Measurements from ENCODE around the gene CBX1.

The CBX1 gene

GRCh38 chr17:48060249-48060648 lies 41.0 kb downstream of the CBX1 start:
- no peak overlapping the region for H3K27ac ChIP-seq (ENCODE audit: poor library complexity, severe bottlenecking)
- H3K4me1 ChIP-seq (ENCODE audit: insufficient read depth, poor library complexity, severe bottlenecking): peaks cover 9% of the 10 kb centered on the region
- no peaks in the 10 kb centered on the region for H3K9me3 ChIP-seq (ENCODE audit: severe bottlenecking)
- no peak overlapping the region for H3K4me3 ChIP-seq (ENCODE audit: severe bottlenecking)
- TF ChIP-seq, protein P1, sequence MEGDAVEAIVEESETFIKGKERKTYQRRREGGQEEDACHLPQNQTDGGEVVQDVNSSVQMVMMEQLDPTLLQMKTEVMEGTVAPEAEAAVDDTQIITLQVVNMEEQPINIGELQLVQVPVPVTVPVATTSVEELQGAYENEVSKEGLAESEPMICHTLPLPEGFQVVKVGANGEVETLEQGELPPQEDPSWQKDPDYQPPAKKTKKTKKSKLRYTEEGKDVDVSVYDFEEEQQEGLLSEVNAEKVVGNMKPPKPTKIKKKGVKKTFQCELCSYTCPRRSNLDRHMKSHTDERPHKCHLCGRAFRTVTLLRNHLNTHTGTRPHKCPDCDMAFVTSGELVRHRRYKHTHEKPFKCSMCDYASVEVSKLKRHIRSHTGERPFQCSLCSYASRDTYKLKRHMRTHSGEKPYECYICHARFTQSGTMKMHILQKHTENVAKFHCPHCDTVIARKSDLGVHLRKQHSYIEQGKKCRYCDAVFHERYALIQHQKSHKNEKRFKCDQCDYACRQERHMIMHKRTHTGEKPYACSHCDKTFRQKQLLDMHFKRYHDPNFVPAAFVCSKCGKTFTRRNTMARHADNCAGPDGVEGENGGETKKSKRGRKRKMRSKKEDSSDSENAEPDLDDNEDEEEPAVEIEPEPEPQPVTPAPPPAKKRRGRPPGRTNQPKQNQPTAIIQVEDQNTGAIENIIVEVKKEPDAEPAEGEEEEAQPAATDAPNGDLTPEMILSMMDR (IDR thresholded peaks at IDR 0.05; ENCODE audit: poor library complexity, severe bottlenecking): no peak
- no peak for ATAC-seq (ENCODE audit: low read depth)
- peaks cover 91% of the 10 kb centered on the region for H3K36me3 ChIP-seq (ENCODE audit: low read depth)
- H3K27me3 ChIP-seq (ENCODE audit: insufficient read depth, poor library complexity, severe bottlenecking): no peaks in the 10 kb centered on the region
- no peak for DNase-seq (ENCODE audit: low spot score)

- no peak for ATAC-seq (ENCODE audit: low read depth)
- Histone ChIP-seq H3K36me3 (ENCODE audit: low read depth) (peaks cover 92% of the 10 kb centered on the region), H3K4me3 (ENCODE audit: severe bottlenecking) (no peak overlapping the region), H3K27ac (ENCODE audit: poor library complexity, severe bottlenecking) (no peak overlapping the region), H3K27me3 (ENCODE audit: insufficient read depth, poor library complexity, severe bottlenecking) (no peaks in the 10 kb centered on the region), H3K9me3 (ENCODE audit: severe bottlenecking) (no peaks in the 10 kb centered on the region), H3K4me1 (ENCODE audit: insufficient read depth, poor library complexity, severe bottlenecking) (peaks cover 16% of the 10 kb centered on the region)
- DNase-seq (ENCODE audit: low spot score): no peak
- TF ChIP-seq, protein P1 (IDR thresholded peaks at IDR 0.05; ENCODE audit: poor library complexity, severe bottlenecking): no peak
Observed at GRCh38 chr17:48059125-48059668, 42.1 kb downstream of the CBX1 start.

DNA sequence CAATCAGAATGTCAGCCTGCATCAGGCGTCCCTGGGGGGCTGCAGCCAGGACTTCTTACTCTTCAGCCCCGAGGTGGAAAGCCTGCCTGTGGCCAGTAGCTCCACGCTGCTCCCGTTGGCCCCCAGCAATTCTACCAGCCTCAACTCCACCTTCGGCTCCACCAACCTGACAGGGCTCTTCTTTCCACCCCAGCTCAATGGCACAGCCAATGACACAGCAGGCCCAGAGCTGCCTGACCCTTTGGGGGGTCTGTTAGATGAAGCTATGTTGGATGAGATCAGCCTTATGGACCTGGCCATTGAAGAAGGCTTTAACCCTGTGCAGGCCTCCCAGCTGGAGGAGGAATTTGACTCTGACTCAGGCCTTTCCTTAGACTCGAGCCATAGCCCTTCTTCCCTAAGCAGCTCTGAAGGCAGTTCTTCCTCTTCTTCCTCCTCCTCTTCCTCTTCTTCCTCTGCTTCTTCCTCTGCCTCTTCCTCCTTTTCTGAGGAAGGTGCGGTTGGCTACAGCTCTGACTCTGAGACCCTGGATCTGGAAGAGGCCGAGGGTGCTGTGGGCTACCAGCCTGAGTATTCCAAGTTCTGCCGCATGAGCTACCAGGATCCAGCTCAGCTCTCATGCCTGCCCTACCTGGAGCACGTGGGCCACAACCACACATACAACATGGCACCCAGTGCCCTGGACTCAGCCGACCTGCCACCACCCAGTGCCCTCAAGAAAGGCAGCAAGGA lies 42.7 kb downstream of the CBX1 start:
- H3K36me3 ChIP-seq (ENCODE audit: low read depth): peaks cover 86% of the 10 kb centered on the region

GRCh38 chr17:48057626-48058025 lies 43.7 kb downstream of the CBX1 start:
- Histone ChIP-seq H3K36me3 (ENCODE audit: low read depth) (peaks cover 82% of the 10 kb centered on the region), H3K4me3 (ENCODE audit: severe bottlenecking) (no peak overlapping the region), H3K4me1 (ENCODE audit: insufficient read depth, poor library complexity, severe bottlenecking) (peaks cover 31% of the 10 kb centered on the region), H3K9me3 (ENCODE audit: severe bottlenecking) (no peaks in the 10 kb centered on the region), H3K27ac (ENCODE audit: poor library complexity, severe bottlenecking) (no peak overlapping the region), H3K27me3 (ENCODE audit: insufficient read depth, poor library complexity, severe bottlenecking) (no peaks in the 10 kb centered on the region)
- no peak for ATAC-seq (ENCODE audit: low read depth)
- no peak for DNase-seq (ENCODE audit: low spot score)
- TF ChIP-seq, protein P1 (IDR thresholded peaks at IDR 0.05; ENCODE audit: poor library complexity, severe bottlenecking): no peak

More for the DNA sequence above, 42.7 kb downstream of the CBX1 start:
- ATAC-seq (ENCODE audit: low read depth) (no peak), DNase-seq (ENCODE audit: low spot score) (no peak)
- no peaks in the 10 kb centered on the region for H3K27me3 ChIP-seq (ENCODE audit: insufficient read depth, poor library complexity, severe bottlenecking)
- H3K9me3 ChIP-seq (ENCODE audit: severe bottlenecking): no peaks in the 10 kb centered on the region
- TF ChIP-seq, protein P1 (IDR thresholded peaks at IDR 0.05; ENCODE audit: poor library complexity, severe bottlenecking): no peak
- H3K27ac ChIP-seq (ENCODE audit: poor library complexity, severe bottlenecking): no peak overlapping the region
- H3K4me3 ChIP-seq (ENCODE audit: severe bottlenecking): no peak overlapping the region
- peaks cover 21% of the 10 kb centered on the region for H3K4me1 ChIP-seq (ENCODE audit: insufficient read depth, poor library complexity, severe bottlenecking)

DNA sequence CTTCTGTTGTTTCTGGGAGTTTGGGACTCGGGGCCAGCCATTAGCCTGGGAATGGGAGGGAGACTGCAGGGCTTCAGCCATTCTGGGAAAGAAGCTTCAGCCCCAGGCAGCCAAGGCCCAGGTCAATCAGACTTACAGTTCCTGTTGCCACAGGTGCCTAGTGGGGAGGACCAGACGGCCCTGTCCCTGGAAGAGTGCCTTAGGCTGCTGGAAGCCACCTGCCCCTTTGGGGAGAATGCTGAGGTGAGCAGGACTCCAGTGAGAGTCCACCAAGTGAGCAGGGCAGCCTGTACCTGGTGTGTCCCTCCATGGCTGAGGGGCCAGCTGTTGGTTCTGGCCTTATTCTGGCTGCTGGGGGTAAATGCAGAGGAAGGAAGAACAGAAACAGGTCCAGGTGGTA lies 44.4 kb downstream of the CBX1 start:
- Histone ChIP-seq H3K27ac (ENCODE audit: poor library complexity, severe bottlenecking) (no peak overlapping the region), H3K4me3 (ENCODE audit: severe bottlenecking) (no peak overlapping the region), H3K4me1 (ENCODE audit: insufficient read depth, poor library complexity, severe bottlenecking) (peaks cover 38% of the 10 kb centered on the region), H3K27me3 (ENCODE audit: insufficient read depth, poor library complexity, severe bottlenecking) (no peaks in the 10 kb centered on the region), H3K36me3 (ENCODE audit: low read depth) (peaks cover 82% of the 10 kb centered on the region), H3K9me3 (ENCODE audit: severe bottlenecking) (no peaks in the 10 kb centered on the region)
- TF ChIP-seq, protein P1 (IDR thresholded peaks at IDR 0.05; ENCODE audit: poor library complexity, severe bottlenecking): no peak
- no peak for DNase-seq (ENCODE audit: low spot score)
- no peak for ATAC-seq (ENCODE audit: low read depth)
